Type B pancreatic cell (in vitro differentiated cells): ENCODE data around the gene LYPLAL1. TPM values are rescaled to one million over a fixed set of nuclear protein-coding genes. Genes with fewer than 3 reads are reported as not detected.

Experiments
- DNase-seq: peaks from one replicate; pipeline ENCODE4 v3.0.0; 2021; ENCODE audit warnings: mixed read lengths; ENCODE audit not compliant: unreplicated experiment; ENCODE audit errors: extremely low spot score
- H3K27ac Mint-ChIP-seq: 2 replicates; pipeline ENCODE4 v1.8.0; 2021; ENCODE audit warnings: mild to moderate bottlenecking, mixed read lengths
- H3K27me3 Mint-ChIP-seq: 2 replicates; pipeline ENCODE4 v1.8.0; 2021; ENCODE audit warnings: mixed read lengths
- H3K36me3 Mint-ChIP-seq: 2 replicates; pipeline ENCODE4 v1.8.0; 2021; ENCODE audit warnings: mixed read lengths
- H3K4me1 Mint-ChIP-seq: one replicate; pipeline ENCODE4 v1.8.0; 2021; ENCODE audit warnings: mixed read lengths; ENCODE audit not compliant: unreplicated experiment
- H3K4me3 Mint-ChIP-seq: 2 replicates; pipeline ENCODE4 v1.8.0; 2021; ENCODE audit warnings: mild to moderate bottlenecking, mixed read lengths
- H3K9me3 Mint-ChIP-seq: 2 replicates; pipeline ENCODE4 v1.8.0; 2021; ENCODE audit warnings: mixed read lengths
- total RNA-seq: library from RNA; stranded (reverse); gene quantifications from 2 replicates; pipeline ENCODE4 v1.2.1, GENCODE V29; 2021; ENCODE audit warnings: low replicate concordance
- TF ChIP-seq, protein P1 (sequence below): fragments of 200-600 bp; sonication (generic); conservative IDR thresholded peaks from 2 replicates; pipeline ENCODE4 v1.5.0; 2021; ENCODE audit warnings: antibody characterized with exemption, mild to moderate bottlenecking

The LYPLAL1 gene
- total RNA-seq, 1 donor from 2014 or later: 29.7 TPM

DNA sequence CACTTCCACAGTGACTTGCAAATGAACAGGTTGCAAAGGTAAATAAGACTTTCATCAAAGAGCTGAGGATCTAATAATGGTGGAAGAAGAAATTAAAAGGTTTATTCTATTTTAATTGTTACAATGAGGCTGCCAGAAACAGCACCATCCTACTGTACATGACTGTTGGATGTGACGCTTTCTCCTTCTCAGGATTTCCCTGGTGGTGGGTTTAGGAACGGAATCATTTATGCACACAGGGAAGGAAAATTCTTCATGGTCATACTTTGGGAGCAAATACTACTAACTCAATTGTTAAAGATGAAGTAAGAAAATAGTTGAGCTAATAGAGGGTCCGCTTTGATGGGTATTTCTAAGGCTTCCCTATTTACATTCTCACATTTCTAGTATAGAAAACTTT is 22.2 kb upstream of the LYPLAL1 start:
- H3K4me3 Mint-ChIP-seq: no peak overlapping the region
- H3K9me3 Mint-ChIP-seq: peaks cover 2% of the 10 kb centered on the region
- peaks cover 10% of the 10 kb centered on the region for H3K4me1 Mint-ChIP-seq
- no peaks in the 10 kb centered on the region for H3K36me3 Mint-ChIP-seq
- no peaks in the 10 kb centered on the region for H3K27me3 Mint-ChIP-seq
- TF ChIP-seq, protein P1, sequence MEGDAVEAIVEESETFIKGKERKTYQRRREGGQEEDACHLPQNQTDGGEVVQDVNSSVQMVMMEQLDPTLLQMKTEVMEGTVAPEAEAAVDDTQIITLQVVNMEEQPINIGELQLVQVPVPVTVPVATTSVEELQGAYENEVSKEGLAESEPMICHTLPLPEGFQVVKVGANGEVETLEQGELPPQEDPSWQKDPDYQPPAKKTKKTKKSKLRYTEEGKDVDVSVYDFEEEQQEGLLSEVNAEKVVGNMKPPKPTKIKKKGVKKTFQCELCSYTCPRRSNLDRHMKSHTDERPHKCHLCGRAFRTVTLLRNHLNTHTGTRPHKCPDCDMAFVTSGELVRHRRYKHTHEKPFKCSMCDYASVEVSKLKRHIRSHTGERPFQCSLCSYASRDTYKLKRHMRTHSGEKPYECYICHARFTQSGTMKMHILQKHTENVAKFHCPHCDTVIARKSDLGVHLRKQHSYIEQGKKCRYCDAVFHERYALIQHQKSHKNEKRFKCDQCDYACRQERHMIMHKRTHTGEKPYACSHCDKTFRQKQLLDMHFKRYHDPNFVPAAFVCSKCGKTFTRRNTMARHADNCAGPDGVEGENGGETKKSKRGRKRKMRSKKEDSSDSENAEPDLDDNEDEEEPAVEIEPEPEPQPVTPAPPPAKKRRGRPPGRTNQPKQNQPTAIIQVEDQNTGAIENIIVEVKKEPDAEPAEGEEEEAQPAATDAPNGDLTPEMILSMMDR: peak; percentile 43
- no peak overlapping the region for H3K27ac Mint-ChIP-seq
- DNase-seq: no peak

DNA sequence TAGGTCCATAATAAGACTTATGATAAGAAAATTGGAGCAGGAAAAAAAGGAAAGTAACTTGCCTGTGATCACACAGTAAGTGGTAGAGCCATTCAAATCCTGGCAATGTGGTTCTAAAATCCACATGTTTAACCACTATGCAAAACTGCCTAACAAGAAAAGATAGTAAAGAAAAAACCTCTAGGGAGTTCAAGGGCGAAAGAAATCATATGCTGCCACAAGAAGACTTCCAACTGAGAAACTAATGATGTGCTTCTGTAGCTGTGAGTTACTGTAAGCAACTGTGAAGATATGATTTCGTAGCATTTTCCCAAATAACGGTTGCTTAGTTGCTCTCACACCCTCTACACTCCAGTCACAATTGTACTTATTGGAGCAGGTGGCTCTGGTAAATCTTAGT is 20.9 kb upstream of the LYPLAL1 start:
- DNase-seq: no peak
- TF ChIP-seq, protein P1: no peak
- Mint-ChIP-seq H3K36me3 (no peaks in the 10 kb centered on the region), H3K27me3 (no peaks in the 10 kb centered on the region), H3K4me3 (no peak overlapping the region), H3K27ac (no peak overlapping the region), H3K9me3 (no peaks in the 10 kb centered on the region), H3K4me1 (peaks cover 10% of the 10 kb centered on the region)

DNA sequence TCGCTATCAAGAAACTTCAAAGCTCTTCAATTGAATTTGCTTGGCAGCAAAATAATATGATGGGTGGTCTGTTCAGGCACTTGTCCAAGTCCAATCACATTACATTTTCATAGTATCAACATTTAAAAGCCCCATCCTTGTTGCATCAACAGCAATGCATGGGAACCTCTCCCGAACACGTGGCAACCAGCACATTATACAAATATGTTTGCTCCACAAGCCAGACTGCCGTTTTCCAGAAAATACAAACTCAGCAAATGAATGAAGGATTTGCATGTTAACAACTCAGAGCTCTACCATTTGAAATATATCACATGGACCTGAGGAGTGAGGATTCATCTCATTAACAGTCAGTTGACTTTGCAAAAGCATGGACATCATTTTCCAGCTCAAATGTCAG is 20.0 kb upstream of the LYPLAL1 start:
- H3K4me1 Mint-ChIP-seq: peaks cover 10% of the 10 kb centered on the region
- H3K4me3 Mint-ChIP-seq: no peak overlapping the region
- H3K27me3 Mint-ChIP-seq: no peaks in the 10 kb centered on the region
- no peaks in the 10 kb centered on the region for H3K9me3 Mint-ChIP-seq
- DNase-seq: no peak
- no peaks in the 10 kb centered on the region for H3K36me3 Mint-ChIP-seq
- TF ChIP-seq, protein P1: no peak
- no peak overlapping the region for H3K27ac Mint-ChIP-seq

DNA sequence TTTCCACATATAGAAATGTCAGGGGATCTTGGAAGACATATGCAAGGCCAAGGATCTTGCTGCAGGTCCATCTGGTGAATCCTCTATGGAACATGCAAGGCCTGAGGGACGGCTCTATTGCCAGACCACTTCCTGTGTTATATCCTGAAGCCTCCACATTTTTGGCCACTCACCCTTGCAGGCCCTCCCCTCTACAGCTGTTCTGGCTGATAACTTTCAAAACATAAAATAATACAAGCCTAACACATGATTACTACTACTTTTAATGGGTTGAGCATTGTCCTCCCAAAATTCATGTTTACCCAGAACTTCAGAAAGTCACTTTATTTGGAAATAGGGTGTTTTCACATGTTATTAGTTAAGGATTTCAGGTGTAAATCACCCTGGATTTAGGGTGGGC is 18.5 kb upstream of the LYPLAL1 start:
- H3K27ac Mint-ChIP-seq: no peak overlapping the region
- no peaks in the 10 kb centered on the region for H3K9me3 Mint-ChIP-seq
- DNase-seq: no peak
- H3K4me1 Mint-ChIP-seq: peaks cover 2% of the 10 kb centered on the region
- no peaks in the 10 kb centered on the region for H3K36me3 Mint-ChIP-seq
- no peak overlapping the region for H3K4me3 Mint-ChIP-seq
- H3K27me3 Mint-ChIP-seq: no peaks in the 10 kb centered on the region
- TF ChIP-seq, protein P1: no peak

DNA sequence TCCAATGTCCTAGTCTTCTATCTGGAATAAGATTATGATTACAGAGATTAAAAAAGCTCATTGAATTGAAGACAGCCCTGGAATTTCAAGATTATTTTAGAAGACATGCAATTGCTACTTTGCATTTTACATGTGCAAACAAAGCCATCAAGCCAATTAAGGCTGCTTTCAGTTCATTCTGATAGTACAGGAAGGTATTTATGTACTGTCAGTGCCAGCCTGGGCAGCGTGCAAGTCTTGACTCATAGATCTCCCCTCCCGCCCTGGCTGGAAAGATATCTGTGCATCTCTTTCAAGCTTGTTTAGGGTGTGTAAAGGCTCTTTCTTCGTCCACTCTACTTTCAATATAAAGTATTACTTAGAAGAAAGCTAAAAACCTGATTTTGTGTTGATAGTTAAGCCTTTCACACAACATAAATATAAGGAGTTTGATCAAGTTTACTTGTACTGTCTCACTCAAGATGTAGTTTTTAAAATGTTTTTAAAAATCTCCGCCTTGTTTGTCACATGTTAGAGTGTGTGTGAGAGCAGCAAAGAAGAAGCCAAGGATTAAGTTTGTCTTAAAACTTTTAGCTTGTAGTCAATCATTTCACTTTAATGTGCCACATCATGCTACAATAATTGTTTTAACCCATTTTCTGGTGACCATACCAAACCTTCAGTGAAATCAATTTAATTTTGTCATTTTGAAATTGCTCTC is 13.6 kb upstream of the LYPLAL1 start:
- peaks cover 6% of the 10 kb centered on the region for H3K4me1 Mint-ChIP-seq
- no peaks in the 10 kb centered on the region for H3K36me3 Mint-ChIP-seq
- no peaks in the 10 kb centered on the region for H3K27me3 Mint-ChIP-seq
- H3K27ac Mint-ChIP-seq: no peak overlapping the region
- H3K4me3 Mint-ChIP-seq: no peak overlapping the region
- H3K9me3 Mint-ChIP-seq: no peaks in the 10 kb centered on the region
- TF ChIP-seq, protein P1: no peak
- no peak for DNase-seq
